Adrenal gland (tissue), 12 donors: Measurements from ENCODE around the gene RGS3. TPM values are rescaled to one million over a fixed set of nuclear protein-coding genes. Genes with fewer than 3 reads are reported as not detected.

ENCODE experiments used
- DNase-seq, 7 donors: peaks; one replicate each; pipeline ENCODE4 v3.0.0-alpha.2; 2019 to 2020
- H3K27ac ChIP-seq, 5 donors: fragments of 200-600 bp; sonication (generic) in 4 of 5; 1 replicate in 3 of 5; 2 replicates in 2 of 5; pipeline versions ENCODE4 v1.5.1 to v1.8.0; 2016 to 2020; ENCODE audit warnings: mild to moderate bottlenecking in 1 of 5
- H3K27me3 ChIP-seq: fragments of 200-600 bp; 2 replicates; pipeline ENCODE4 v1.8.0; 2021
- H3K36me3 ChIP-seq, 2 donors: fragments of 200-600 bp; replicated peaks in 1 of 2; 1 replicate in 1 of 2; 2 replicates in 1 of 2; pipeline versions ENCODE4 v1.5.1 to v1.8.0; 2018 to 2022
- H3K4me1 ChIP-seq, 2 donors: fragments of 200-600 bp; replicated peaks in 1 of 2; 1 replicate in 1 of 2; 2 replicates in 1 of 2; pipeline versions ENCODE4 v1.5.1 to v1.8.0; 2018 to 2021
- H3K4me3 ChIP-seq, 4 donors: fragments of 200-600 bp; sonication (generic) in 3 of 4; one replicate each; pipeline ENCODE4 v1.5.1; 2016 to 2018
- H3K9me3 ChIP-seq, 3 donors: fragments of 200-600 bp; sonication (generic) in 1 of 3; replicated peaks in 1 of 3; 1 replicate in 2 of 3; 2 replicates in 1 of 3; pipeline versions ENCODE4 v1.5.1 to v1.8.0; 2016 to 2021
- POLR2A ChIP-seq, 2 donors: fragments of 450-650 bp; IDR thresholded peaks; one replicate each; pipeline ENCODE4 v1.6.1; 2017; ENCODE audit warnings: antibody characterized with exemption in 2 of 2, mild to moderate bottlenecking in 2 of 2, moderate library complexity in 1 of 2
- WGBS, 4 donors: extraction: QIAGEN DNeasy Blood & Tissue Kit in 2 of 4; methylation state at CpG; one replicate each; pipeline versions ENCODE4 v1.1.5 to v1.1.7; 2013 to 2017; 5-methylcytosine and 5-hydroxymethylcytosine counted together
- intact Hi-C, 2 donors: fragments of 100-400 bp; cut with DNase I; formaldehyde crosslinking; loops; one replicate each; pipeline versions ENCODE4 v1.14.1 to v1.15.0; 2022 to 2023
- polyA plus RNA-seq, 3 donors: library from polyadenylated mRNA; stranded (reverse); fragments of 200-250 nt in 2 of 3; fragments of 350-450 nt in 1 of 3; fragmentation: Illumina TruSeq in 1 of 3; extraction: RNeasy Lipid Tissue Mini Kit (QIAGEN cat#74804) in 1 of 3; gene quantifications; one replicate each; pipeline ENCODE4 v1.2.3, GENCODE V29; 2013 to 2014
- total RNA-seq, 9 donors: library from RNA; depleted of rRNA in 4 of 9; stranded (reverse); fragments of >200 nt in 4 of 9; fragments of 120-200 nt in 1 of 9; fragmentation: NEBNext Ultra II Directional in 1 of 9; extraction: Animal tissue kit (Norgen Biotek cat#: 25700) in 1 of 9; gene quantifications; one replicate each; pipeline versions ENCODE4 v1.1.0 to v1.2.4, GENCODE V29; 2013 to 2023
- TF ChIP-seq, protein P1 (sequence below), 6 experiments: fragments of 450-650 bp in 4 of 6; fragments of 200-600 bp in 2 of 6; sonication (generic) in 1 of 6; IDR thresholded peaks; 1 replicate in 5 of 6; 2 replicates in 1 of 6; pipeline versions ENCODE4 v1.5.1 to v1.8.0; 2016 to 2021; ENCODE audit warnings: antibody characterized with exemption in 6 of 6, mild to moderate bottlenecking in 2 of 6, moderate library complexity in 1 of 6
- donor health status: healthy with polysubstance abuse.
- donor health status: Bipolar disorder and iron deficiency.
- donor health status: DM: yes; HTN: yes; CAD: no.
- donor health status: DM: no; HTN: no; CAD: no.
- donor health status: DM: no; HTN: no; CAD: no.
- donor health status: DM: yes; HTN: yes; CAD: no.

RGS3 gene
- total and polyA plus RNA-seq, 12 donors = 34.5 to 126 (median 65.6) TPM

DNA sequence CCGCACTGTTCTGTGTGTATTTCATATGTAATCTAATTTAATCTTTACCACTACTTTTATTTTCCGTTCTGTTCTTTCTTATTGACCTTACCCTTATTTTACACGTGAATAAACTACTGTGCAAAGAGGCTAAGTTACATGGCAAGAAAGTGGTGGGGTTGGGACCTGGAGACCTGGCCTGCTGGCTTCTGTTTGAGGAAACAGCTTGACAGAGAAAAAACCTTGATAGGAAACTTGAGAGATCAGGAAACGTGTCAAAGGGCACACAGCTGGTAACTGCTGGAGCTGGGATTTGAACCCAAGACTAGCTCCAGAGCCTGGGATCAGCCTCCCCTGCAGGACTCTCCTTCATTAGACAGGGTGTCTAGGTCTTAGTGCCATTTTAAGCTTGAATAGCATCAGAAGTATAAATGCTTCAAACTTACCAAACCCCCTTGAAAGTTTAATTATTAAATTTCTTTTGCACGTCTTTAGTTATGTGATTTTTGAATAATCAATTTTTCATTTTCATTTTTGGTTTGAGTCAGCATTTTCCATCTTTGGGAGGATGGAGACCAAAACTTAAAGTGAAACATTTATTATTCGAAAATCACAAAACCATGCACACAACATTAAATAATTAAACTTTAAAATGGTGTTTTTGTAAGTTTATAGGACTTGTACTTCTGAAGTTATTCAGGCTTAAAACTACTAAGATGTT is 129.5 kb downstream of the RGS3 start:
- WGBS, 4 donors = 59 to 73% (median 65%) methylated on average over 6 of the region's 6 CpGs
- peaks cover 0 to 20% of the 10 kb centered on the region in 2 donors for H3K36me3 ChIP-seq
- H3K9me3 ChIP-seq = no peaks in the 10 kb centered on the region
- no peaks in the 10 kb centered on the region for H3K27me3 ChIP-seq
- DNase-seq = peak in 1 of 7 donors; percentile 13
- peaks cover 16 to 63% of the 10 kb centered on the region in 2 donors for H3K4me1 ChIP-seq
- peak overlapping the region in 1 of 4 donors; percentile 79 for H3K4me3 ChIP-seq
- intact Hi-C loops = no loop called here
- TF ChIP-seq, protein P1, sequence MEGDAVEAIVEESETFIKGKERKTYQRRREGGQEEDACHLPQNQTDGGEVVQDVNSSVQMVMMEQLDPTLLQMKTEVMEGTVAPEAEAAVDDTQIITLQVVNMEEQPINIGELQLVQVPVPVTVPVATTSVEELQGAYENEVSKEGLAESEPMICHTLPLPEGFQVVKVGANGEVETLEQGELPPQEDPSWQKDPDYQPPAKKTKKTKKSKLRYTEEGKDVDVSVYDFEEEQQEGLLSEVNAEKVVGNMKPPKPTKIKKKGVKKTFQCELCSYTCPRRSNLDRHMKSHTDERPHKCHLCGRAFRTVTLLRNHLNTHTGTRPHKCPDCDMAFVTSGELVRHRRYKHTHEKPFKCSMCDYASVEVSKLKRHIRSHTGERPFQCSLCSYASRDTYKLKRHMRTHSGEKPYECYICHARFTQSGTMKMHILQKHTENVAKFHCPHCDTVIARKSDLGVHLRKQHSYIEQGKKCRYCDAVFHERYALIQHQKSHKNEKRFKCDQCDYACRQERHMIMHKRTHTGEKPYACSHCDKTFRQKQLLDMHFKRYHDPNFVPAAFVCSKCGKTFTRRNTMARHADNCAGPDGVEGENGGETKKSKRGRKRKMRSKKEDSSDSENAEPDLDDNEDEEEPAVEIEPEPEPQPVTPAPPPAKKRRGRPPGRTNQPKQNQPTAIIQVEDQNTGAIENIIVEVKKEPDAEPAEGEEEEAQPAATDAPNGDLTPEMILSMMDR (IDR thresholded peaks at IDR 0.05) = no peak
- no peak for TF ChIP-seq POLR2A (IDR thresholded peaks at IDR 0.05)
- H3K27ac ChIP-seq = peak overlapping the region in 4 of 5 donors; percentile 12 to 87 (median 40)

DNA sequence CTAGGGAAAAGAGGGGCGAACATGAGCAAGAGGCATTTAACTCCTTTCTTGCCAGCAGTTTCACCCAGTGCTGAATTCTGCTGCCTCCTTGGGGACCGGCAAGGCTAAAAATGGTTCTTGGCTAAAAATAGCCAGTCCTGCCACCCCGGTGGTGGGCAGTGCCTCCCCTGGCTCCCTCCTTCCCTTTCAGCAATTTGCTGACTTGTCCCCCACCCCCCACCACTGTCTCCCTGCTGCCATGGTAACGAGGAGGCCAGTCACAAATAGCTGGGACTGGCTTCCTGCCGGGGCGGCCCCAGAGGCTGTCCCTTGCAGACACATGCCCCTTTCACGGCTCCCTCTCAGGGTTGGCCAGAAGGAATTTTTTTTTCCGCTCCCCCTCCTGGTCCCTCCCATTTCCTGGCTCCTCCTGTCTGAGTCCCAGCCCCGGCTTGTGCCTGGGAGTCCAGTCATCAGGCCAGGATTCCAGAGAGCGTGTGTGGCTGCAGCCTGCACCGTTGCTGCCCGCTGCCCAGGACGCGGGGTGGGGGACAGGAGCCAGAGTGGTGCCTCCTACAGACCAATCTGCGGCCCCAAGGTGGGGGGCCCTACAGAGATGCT is 130.3 kb downstream of the RGS3 start:
- TF ChIP-seq, protein P1 (IDR thresholded peaks at IDR 0.05) = peak in 1 of 6 experiments; percentile 1
- peak; percentile 93 to 99 for TF ChIP-seq POLR2A (IDR thresholded peaks at IDR 0.05)
- no peaks in the 10 kb centered on the region for H3K9me3 ChIP-seq
- H3K27me3 ChIP-seq = no peaks in the 10 kb centered on the region
- peak; percentile 93 to 99 (median 98) for DNase-seq
- WGBS, 4 donors = 2 to 5% (median 4%) methylated on average over 7 to 15 of the region's 15 CpGs
- peak overlapping the region; percentile 12 to 88 (median 84) for H3K27ac ChIP-seq
- peaks cover 16 to 69% of the 10 kb centered on the region in 2 donors for H3K4me1 ChIP-seq
- H3K36me3 ChIP-seq = peaks cover 0 to 24% of the 10 kb centered on the region in 2 donors
- H3K4me3 ChIP-seq = peak overlapping the region in 3 of 4 donors; percentile 3 to 79 (median 69)
- intact Hi-C loops = no loop called here

DNA sequence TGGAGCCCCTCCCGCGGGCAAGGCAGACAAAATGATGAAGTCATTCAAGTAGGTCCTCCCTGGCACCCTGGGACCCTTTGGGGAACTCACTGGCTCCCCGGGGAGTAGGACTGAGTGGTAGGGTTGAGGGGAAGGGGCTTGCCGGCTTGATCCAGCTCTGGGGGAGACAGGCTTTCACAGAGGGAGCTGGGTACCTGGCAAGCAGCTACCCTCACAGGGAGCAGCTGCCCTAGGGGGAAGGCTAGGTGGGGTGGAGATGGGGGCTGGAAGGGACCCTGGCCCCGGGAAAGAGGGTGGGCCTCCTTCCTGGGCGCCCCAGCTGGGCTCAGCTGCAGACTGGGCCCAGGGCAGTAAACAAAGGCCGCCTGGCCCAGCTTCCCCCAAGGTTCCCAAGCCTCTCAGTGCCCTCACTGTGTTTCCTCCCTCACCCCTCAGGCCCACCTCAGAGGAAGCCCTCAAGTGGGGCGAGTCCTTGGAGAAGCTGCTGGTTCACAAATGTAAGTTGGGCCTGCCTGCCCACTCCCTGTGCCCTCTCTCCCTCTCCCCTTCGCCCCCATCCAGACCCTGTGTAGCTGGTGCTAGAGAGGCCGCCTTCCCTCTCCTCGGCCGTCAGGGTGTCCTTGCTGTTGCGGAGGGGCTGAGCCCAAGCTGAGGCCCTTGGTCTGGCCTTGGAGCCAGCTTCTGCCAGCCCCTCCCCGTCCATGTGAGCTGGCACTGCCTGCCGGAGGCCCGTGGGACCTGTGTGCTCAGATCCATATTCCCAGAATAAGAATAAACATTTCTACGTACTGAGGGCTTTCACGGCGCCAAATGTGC is 131.2 kb downstream of the RGS3 start:
- peaks cover 16 to 69% of the 10 kb centered on the region in 2 donors for H3K4me1 ChIP-seq
- H3K9me3 ChIP-seq = no peaks in the 10 kb centered on the region
- H3K36me3 ChIP-seq = peaks cover 0 to 24% of the 10 kb centered on the region in 2 donors
- DNase-seq = peak; percentile 68 to 86 (median 80)
- peak overlapping the region in 4 of 5 donors; percentile 63 to 88 (median 86) for H3K27ac ChIP-seq
- TF ChIP-seq POLR2A (IDR thresholded peaks at IDR 0.05) = peak; percentile 22 to 81
- TF ChIP-seq, protein P1 (IDR thresholded peaks at IDR 0.05) = no peak
- intact Hi-C loops = no loop called here
- WGBS, 4 donors = 4 to 27% (median 21%) methylated on average over 4 to 19 of the region's 19 CpGs
- H3K4me3 ChIP-seq = peak overlapping the region in 3 of 4 donors; percentile 3 to 79 (median 69)
- H3K27me3 ChIP-seq = no peaks in the 10 kb centered on the region
